H7 (cell line): ENCODE results near the gene NUB1. TPM values are rescaled to one million over a fixed set of nuclear protein-coding genes. Genes with fewer than 3 reads are reported as not detected.

Experiments
- DNase-seq: peaks from one replicate; pipeline ENCODE4 v3.0.0; 2012
- H3K27me3 ChIP-seq: 2 replicates; pipeline ENCODE4 v1.6.0; 2011; ENCODE audit warnings: mild to moderate bottlenecking, low read length; ENCODE audit not compliant: control insufficient read depth, insufficient read depth
- H3K36me3 ChIP-seq: replicated peaks from 2 replicates; pipeline ENCODE4 v1.5.1; 2011; ENCODE audit warnings: low read length; ENCODE audit not compliant: control insufficient read depth, insufficient read depth
- H3K4me3 ChIP-seq: 2 replicates; pipeline ENCODE4 v1.5.1; 2011; ENCODE audit warnings: low read depth, mild to moderate bottlenecking, control low read depth, low read length, moderate library complexity; ENCODE audit not compliant: insufficient read depth
- total RNA-seq: library from RNA; depleted of rRNA; stranded (reverse); fragments of >200 nt; shearing (Covaris generic); gene quantifications from 2 replicates; pipeline ENCODE4 v1.2.3, GENCODE V29; 2014

The NUB1 gene
- total RNA-seq, 1 experiment from 2014 or later: 22.7 TPM

- H3K4me3 ChIP-seq: no peak overlapping the region
- DNase-seq: no peak
- no peaks in the 10 kb centered on the region for H3K36me3 ChIP-seq
- no peaks in the 10 kb centered on the region for H3K27me3 ChIP-seq
Measured at GRCh38 chr7:151322906-151323305, 18.7 kb upstream of the NUB1 start.

- DNase-seq: no peak
- H3K36me3 ChIP-seq: no peaks in the 10 kb centered on the region
- no peaks in the 10 kb centered on the region for H3K27me3 ChIP-seq
Measured at GRCh38 chr7:151327022-151327421, 14.6 kb upstream of the NUB1 start.

GRCh38 chr7:151327659-151328058 is 14.0 kb upstream of the NUB1 start:
- Histone ChIP-seq H3K4me3 (no peak overlapping the region), H3K36me3 (no peaks in the 10 kb centered on the region), H3K27me3 (no peaks in the 10 kb centered on the region)
- no peak for DNase-seq

More at GRCh38 chr7:151327022-151327421, 14.6 kb upstream of the NUB1 start:
- no peak overlapping the region for H3K4me3 ChIP-seq

GRCh38 chr7:151330181-151330580 is 11.4 kb upstream of the NUB1 start:
- no peak overlapping the region for H3K4me3 ChIP-seq
- no peak for DNase-seq
- no peaks in the 10 kb centered on the region for H3K36me3 ChIP-seq
- H3K27me3 ChIP-seq: no peaks in the 10 kb centered on the region

GRCh38 chr7:151330661-151331060 is 11.0 kb upstream of the NUB1 start:
- no peak for DNase-seq

GRCh38 chr7:151334628-151335027 is 7.0 kb upstream of the NUB1 start:
- H3K27me3 ChIP-seq: no peaks in the 10 kb centered on the region

More at GRCh38 chr7:151330661-151331060, 11.0 kb upstream of the NUB1 start:
- H3K36me3 ChIP-seq: no peaks in the 10 kb centered on the region
- H3K4me3 ChIP-seq: no peak overlapping the region
- no peaks in the 10 kb centered on the region for H3K27me3 ChIP-seq

GRCh38 chr7:151336027-151336708 is 5.4 kb upstream of the NUB1 start:
- Histone ChIP-seq H3K27me3 (no peaks in the 10 kb centered on the region; the same call in 1 of the 2 replicates), H3K4me3 (no peak overlapping the region), H3K36me3 (no peaks in the 10 kb centered on the region)
- DNase-seq: no peak

More at GRCh38 chr7:151334628-151335027, 7.0 kb upstream of the NUB1 start:
- no peak for DNase-seq
- H3K4me3 ChIP-seq: no peak overlapping the region
- H3K36me3 ChIP-seq: no peaks in the 10 kb centered on the region

- no peak for DNase-seq
- H3K36me3 ChIP-seq: no peaks in the 10 kb centered on the region
- no peak overlapping the region for H3K4me3 ChIP-seq
- no peaks in the 10 kb centered on the region; the same call in 1 of the 2 replicates for H3K27me3 ChIP-seq
Measured at GRCh38 chr7:151337346-151337745, 4.3 kb upstream of the NUB1 start.

GRCh38 chr7:151338809-151339208 is 2.8 kb upstream of the NUB1 start:
- Histone ChIP-seq H3K36me3 (0 out of 2 replicates have a peak, but pooled peaks cover 2% of the 10 kb centered on the region), H3K27me3 (no peaks in the 10 kb centered on the region; the same call in 1 of the 2 replicates), H3K4me3 (no peak overlapping the region)
- no peak for DNase-seq

GRCh38 chr7:151339651-151340382 is 1.8 kb upstream of the NUB1 start:
- Histone ChIP-seq H3K27me3 (no peaks in the 10 kb centered on the region; the same call in 1 of the 2 replicates), H3K4me3 (no peak overlapping the region), H3K36me3 (0 out of 2 replicates have a peak, but pooled peaks cover 2% of the 10 kb centered on the region)
- DNase-seq: no peak

GRCh38 chr7:151340794-151341356 is 737 bp upstream of the NUB1 start:
- H3K4me3 ChIP-seq: peak overlapping the region; percentile 46
- peaks cover 3% of the 10 kb centered on the region; the same call in 1 of the 2 replicates for H3K36me3 ChIP-seq
- no peaks in the 10 kb centered on the region; the same call in 1 of the 2 replicates for H3K27me3 ChIP-seq
- DNase-seq: no peak

GRCh38 chr7:151342102-151342646 is 562 bp downstream of the NUB1 start:
- peak overlapping the region; percentile 68 for H3K4me3 ChIP-seq
- peaks cover 7% of the 10 kb centered on the region for H3K36me3 ChIP-seq
- no peak for DNase-seq
- no peaks in the 10 kb centered on the region; the same call in 1 of the 2 replicates for H3K27me3 ChIP-seq

- H3K4me3 ChIP-seq: no peak overlapping the region
- H3K36me3 ChIP-seq: peaks cover 8% of the 10 kb centered on the region
- no peak for DNase-seq
- H3K27me3 ChIP-seq: no peaks in the 10 kb centered on the region; the same call in 1 of the 2 replicates
Measured at GRCh38 chr7:151342811-151343210, 1.2 kb downstream of the NUB1 start.

GRCh38 chr7:151343516-151343915 is 1.9 kb downstream of the NUB1 start:
- Histone ChIP-seq H3K4me3 (no peak overlapping the region), H3K36me3 (peaks cover 8% of the 10 kb centered on the region), H3K27me3 (no peaks in the 10 kb centered on the region; the same call in 1 of the 2 replicates)
- DNase-seq: no peak
